ENCODE measurements around the gene ST6GALNAC2.
"Not testable (repeated sequence)": the region's sequence is repeated elsewhere in the genome, so short reads cannot be mapped to it uniquely, and the experiment has no call there.

ST6GALNAC2 gene

DNA sequence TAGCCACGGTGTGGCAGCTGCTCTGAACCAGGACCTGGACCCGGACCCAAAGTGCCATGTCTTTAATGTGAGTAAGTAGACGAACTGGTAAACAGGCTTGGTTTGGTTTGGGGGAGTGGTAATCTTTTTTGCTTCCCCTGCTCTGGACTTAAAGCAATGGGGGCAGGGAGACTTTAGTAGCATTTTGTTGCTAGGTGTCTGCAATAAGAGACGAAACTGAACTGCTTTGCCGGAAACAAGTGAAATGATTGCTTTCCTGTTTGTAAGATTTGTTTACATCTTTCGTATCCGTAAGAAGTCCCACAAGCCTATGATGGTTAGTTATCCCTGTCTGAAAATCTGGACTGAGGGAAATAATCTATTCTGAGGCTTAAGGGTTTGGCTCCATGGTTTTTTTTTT is 24.3 kb downstream of the ST6GALNAC2 start:
- TF ChIP-seq CTCF (IDR thresholded peaks at IDR 0.05; ENCODE audit: low read depth, low read length): no peak
- in situ Hi-C loops (cut with HindIII; ENCODE audit: low sequenced_read_pairs): no loop called here
- DNase-seq (ENCODE audit: low read depth, low spot score): no peak
- H3K4me3 ChIP-seq (ENCODE audit: low read depth, low read length): no peak overlapping the region

GRCh38 chr17:76560877-76561221 is 24.8 kb downstream of the ST6GALNAC2 start:
- DNase-seq (ENCODE audit: low read depth, low spot score): no peak
- H3K4me3 ChIP-seq (ENCODE audit: low read depth, low read length): no peak overlapping the region
- in situ Hi-C loops (cut with HindIII; ENCODE audit: low sequenced_read_pairs): no loop called here
- no peak for TF ChIP-seq CTCF (IDR thresholded peaks at IDR 0.05; ENCODE audit: low read depth, low read length)

DNA sequence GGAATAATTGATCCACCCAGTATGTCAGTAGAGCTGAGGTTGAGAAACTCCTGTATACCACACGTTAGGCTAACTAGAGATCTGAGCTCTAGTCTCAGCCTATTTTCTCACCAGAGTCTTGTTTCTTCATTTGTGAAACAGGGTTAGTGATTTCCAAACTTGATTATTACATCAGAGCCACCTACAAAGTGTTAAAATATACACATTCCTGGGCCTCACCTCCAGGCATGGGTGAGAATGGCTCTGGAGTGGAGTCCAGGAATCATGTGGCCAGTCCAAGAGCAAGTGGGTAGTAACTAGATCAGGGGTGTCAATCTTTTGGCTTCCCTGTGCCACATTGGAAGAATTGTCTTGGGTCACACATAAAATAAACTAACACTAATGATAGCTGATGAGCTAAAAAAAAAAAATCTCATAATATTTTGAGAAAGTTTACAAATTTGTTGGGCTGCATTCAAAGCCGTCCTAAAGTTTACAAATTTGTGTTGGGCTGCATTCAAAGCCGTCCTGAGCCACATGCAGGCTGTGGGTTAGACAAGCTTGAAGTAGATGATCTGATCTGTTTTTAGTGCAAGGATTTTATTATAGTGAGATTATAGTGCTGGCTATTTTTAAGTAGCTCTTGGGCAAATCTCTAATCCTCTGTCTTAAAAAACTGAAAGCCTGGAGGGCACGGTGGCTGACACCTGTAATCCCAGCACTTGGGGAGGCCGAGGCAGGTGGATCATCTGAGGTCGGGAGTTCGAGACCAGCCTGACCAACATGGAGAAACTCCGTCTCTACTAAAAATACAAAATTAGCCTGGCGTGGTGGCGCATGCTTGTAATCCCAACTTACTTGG is 25.4 kb downstream of the ST6GALNAC2 start:
- no peak overlapping the region for H3K4me3 ChIP-seq (ENCODE audit: low read depth, low read length)
- TF ChIP-seq CTCF (IDR thresholded peaks at IDR 0.05; ENCODE audit: low read depth, low read length): no peak
- DNase-seq (ENCODE audit: low read depth, low spot score): no peak
- in situ Hi-C loops (cut with HindIII; ENCODE audit: low sequenced_read_pairs): no loop called here

DNA sequence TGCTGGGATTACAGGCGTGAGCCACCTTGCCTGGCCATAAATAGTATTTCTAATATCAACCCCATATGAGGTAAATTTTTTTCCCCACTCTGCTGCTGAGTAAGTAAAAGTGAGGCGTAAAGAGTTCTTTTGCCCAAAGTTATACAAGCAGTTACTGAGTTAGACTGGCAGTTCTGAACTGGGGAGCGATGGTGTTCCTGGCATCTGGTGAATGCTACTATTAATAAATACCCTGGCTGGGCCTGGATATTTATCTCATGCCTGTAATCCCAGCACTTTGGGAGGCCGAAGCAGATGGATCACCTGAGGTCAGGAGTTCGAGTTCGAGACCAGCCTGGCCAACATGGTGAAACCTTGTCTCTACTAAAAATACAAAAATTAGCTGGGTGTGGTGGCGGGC is 26.2 kb downstream of the ST6GALNAC2 start:
- H3K4me3 ChIP-seq (ENCODE audit: low read depth, low read length): peak overlapping the region; percentile 76
- DNase-seq (ENCODE audit: low read depth, low spot score); in situ Hi-C loops (cut with HindIII; ENCODE audit: low sequenced_read_pairs): not testable (repeated sequence)

- in situ Hi-C loops (cut with HindIII; ENCODE audit: low sequenced_read_pairs): no loop called here
- DNase-seq (ENCODE audit: low read depth, low spot score): peak; percentile 32
- H3K4me3 ChIP-seq (ENCODE audit: low read depth, low read length): peak overlapping the region; percentile 76
- peak; percentile 63 for TF ChIP-seq CTCF (IDR thresholded peaks at IDR 0.05; ENCODE audit: low read depth, low read length)
Observed at GRCh38 chr17:76558198-76559095, 27.2 kb downstream of the ST6GALNAC2 start.

GRCh38 chr17:76557368-76558197 is 28.1 kb downstream of the ST6GALNAC2 start:
- TF ChIP-seq CTCF (IDR thresholded peaks at IDR 0.05; ENCODE audit: low read depth, low read length): peak; percentile 69
- peak overlapping the region; percentile 76 for H3K4me3 ChIP-seq (ENCODE audit: low read depth, low read length)
- peak; percentile 96 for DNase-seq (ENCODE audit: low read depth, low spot score)
- in situ Hi-C loops (cut with HindIII; ENCODE audit: low sequenced_read_pairs): no loop called here

Measured in astrocyte of the spinal cord (primary cell).